ENCODE results near the gene PIGT.

DNA sequence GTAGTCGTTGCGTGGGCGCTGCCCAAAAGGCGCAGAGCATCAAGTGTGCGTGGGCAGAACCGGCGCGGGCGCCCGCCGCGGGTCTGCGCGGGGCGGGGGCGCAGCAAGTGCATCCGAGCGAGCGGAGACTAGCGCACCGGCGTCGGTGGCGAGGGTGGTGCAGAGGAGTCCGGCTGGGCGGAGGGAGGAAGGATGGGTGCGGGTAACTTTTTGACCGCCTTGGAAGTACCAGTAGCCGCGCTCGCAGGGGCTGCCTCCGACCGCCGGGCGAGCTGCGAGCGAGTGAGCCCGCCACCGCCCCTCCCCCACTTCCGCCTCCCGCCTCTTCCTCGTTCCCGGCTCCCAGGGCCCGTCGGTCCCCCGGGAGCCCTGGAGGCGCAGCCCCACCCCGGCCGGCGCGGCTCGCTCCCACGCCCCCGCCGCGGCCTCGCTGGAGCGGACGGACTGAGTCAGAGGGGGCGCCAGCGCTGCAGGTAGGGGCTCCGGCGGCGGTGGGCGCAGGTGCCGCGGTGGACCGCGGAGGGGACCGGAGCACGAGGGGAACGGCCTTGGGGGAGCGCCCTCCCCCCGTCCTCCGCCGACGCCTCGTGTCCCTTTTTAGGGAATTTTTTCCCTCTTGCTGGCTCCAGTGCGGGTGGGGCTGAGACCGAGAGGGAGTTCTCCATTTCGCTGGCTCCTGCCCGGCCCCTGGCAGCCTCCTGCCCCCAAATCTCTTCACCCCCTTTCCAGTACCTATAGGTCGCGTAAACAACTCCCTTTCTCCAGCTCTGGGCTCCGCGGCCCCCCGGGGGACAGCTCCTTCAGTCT, 9.5 kb upstream of the PIGT start:
- TF ChIP-seq, protein P1, sequence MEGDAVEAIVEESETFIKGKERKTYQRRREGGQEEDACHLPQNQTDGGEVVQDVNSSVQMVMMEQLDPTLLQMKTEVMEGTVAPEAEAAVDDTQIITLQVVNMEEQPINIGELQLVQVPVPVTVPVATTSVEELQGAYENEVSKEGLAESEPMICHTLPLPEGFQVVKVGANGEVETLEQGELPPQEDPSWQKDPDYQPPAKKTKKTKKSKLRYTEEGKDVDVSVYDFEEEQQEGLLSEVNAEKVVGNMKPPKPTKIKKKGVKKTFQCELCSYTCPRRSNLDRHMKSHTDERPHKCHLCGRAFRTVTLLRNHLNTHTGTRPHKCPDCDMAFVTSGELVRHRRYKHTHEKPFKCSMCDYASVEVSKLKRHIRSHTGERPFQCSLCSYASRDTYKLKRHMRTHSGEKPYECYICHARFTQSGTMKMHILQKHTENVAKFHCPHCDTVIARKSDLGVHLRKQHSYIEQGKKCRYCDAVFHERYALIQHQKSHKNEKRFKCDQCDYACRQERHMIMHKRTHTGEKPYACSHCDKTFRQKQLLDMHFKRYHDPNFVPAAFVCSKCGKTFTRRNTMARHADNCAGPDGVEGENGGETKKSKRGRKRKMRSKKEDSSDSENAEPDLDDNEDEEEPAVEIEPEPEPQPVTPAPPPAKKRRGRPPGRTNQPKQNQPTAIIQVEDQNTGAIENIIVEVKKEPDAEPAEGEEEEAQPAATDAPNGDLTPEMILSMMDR (IDR thresholded peaks at IDR 0.05; ENCODE audit: borderline replicate concordance, extremely low read depth, low read length, poor library complexity, severe bottlenecking) = peak; percentile 37
- TF ChIP-seq EZH2 (IDR thresholded peaks at IDR 0.05; ENCODE audit: borderline replicate concordance, low read depth, low read length, severe bottlenecking) = no peak

Data from DND-41 (cell line).